MCF 10A (cell line): ENCODE results near the gene GPNMB. TPM values are rescaled to one million over a fixed set of nuclear protein-coding genes. Genes with fewer than 3 reads are reported as not detected.

Experiments used
- BruUV-seq: library from RNA; stranded (reverse); fragments of 400-500 nt; replicated peaks from 2 replicates; lab custom pipeline; 2021; lab: Mats Ljungman, UMichigan
- CTCF ChIA-PET: fragments of 300-600 bp; sonication (Branson Sonifier 250); formaldehyde crosslinking; extraction: SDS; loops from one replicate; lab custom pipeline; 2021; ENCODE audit warnings: antibody characterized with exemption, inconsistent platforms; lab: Yijun Ruan, JAX
- POLR2A ChIA-PET: fragments of 300-600, 350-650 bp; sonication (Branson Sonifier 250); formaldehyde crosslinking; extraction: SDS; loops from one replicate; lab custom pipeline; 2020; ENCODE audit warnings: antibody characterized with exemption, inconsistent platforms; lab: Yijun Ruan, JAX
- DNase-seq: peaks from one replicate; pipeline ENCODE4 v3.0.0-alpha.2; 2018; ENCODE audit not compliant: unreplicated experiment
- H3K27ac Mint-ChIP-seq: one replicate; pipeline ENCODE4 v1.8.0; 2022; ENCODE audit warnings: mild to moderate bottlenecking, low read depth, mixed read lengths; ENCODE audit not compliant: unreplicated experiment
- H3K27me3 Mint-ChIP-seq: one replicate; pipeline ENCODE4 v1.8.0; 2022; ENCODE audit warnings: mixed read lengths; ENCODE audit not compliant: insufficient read depth, unreplicated experiment
- H3K36me3 Mint-ChIP-seq: one replicate; pipeline ENCODE4 v1.8.0; 2022; ENCODE audit warnings: mild to moderate bottlenecking, moderate library complexity, mixed read lengths; ENCODE audit not compliant: insufficient read depth, unreplicated experiment
- H3K4me1 Mint-ChIP-seq: one replicate; pipeline ENCODE4 v1.8.0; 2022; ENCODE audit warnings: mixed read lengths; ENCODE audit not compliant: insufficient read depth, unreplicated experiment
- H3K4me3 Mint-ChIP-seq: one replicate; pipeline ENCODE4 v1.8.0; 2022; ENCODE audit warnings: mild to moderate bottlenecking, moderate library complexity, mixed read lengths; ENCODE audit not compliant: unreplicated experiment
- H3K9me3 Mint-ChIP-seq: one replicate; pipeline ENCODE4 v1.8.0; 2022; ENCODE audit warnings: mixed read lengths; ENCODE audit not compliant: unreplicated experiment
- CTCF ChIP-seq: fragments of 200-600 bp; IDR thresholded peaks from one replicate; pipeline ENCODE4 v1.8.0; 2022; ENCODE audit warnings: antibody characterized with exemption, mild to moderate bottlenecking; ENCODE audit not compliant: unreplicated experiment
- intact Hi-C: fragments of 100-400 bp; cut with micrococcal nuclease; formaldehyde crosslinking; loops from 2 replicates; pipeline ENCODE4 v1.14.1; 2022
- total RNA-seq: library from RNA; stranded (reverse); gene quantifications from 2 replicates; pipeline ENCODE4 v1.2.3, GENCODE V29; 2022

The GPNMB gene
- total RNA-seq, 1 experiment from 2014 or later, result 1.1 TPM

- DNase-seq, result no peak
- no TSS peak for BruUV-seq
- Mint-ChIP-seq H3K4me1 (peaks cover 5% of the 10 kb centered on the region), H3K36me3 (no peaks in the 10 kb centered on the region), H3K27ac (no peak overlapping the region), H3K4me3 (no peak overlapping the region), H3K27me3 (no peaks in the 10 kb centered on the region), H3K9me3 (no peaks in the 10 kb centered on the region)
- intact Hi-C loops, result no loop called here
- TF ChIP-seq CTCF, result no peak
- ChIA-PET POLR2A (no interaction called here), CTCF (no interaction called here)
These were observed 38.7 kb upstream of the GPNMB start for GRCh38 chr7:23207884-23208283.

DNA sequence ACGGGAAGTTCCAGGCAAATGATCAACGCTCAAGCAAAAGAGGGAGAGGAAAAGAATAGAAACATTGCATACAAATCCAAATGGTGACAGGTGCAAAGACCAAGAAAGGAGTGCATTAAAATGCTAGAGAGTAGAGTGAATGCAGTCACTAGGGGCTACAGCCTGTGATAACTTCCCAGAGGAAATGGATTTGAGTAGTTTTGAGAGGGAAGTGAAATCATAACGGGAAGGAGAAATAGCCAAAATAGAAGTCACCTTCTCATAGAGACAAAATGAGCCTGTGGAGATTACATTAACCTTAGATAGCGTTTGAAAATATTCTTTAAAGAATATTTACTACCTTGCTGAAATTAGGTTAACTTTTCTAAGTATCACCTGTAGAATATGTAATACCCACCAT lies 38.3 kb upstream of the GPNMB start:
- intact Hi-C loops, result no loop called here
- no peaks in the 10 kb centered on the region for H3K36me3 Mint-ChIP-seq
- H3K27ac Mint-ChIP-seq, result no peak overlapping the region
- H3K4me1 Mint-ChIP-seq, result peaks cover 5% of the 10 kb centered on the region
- BruUV-seq, result no TSS peak
- H3K27me3 Mint-ChIP-seq, result no peaks in the 10 kb centered on the region
- ChIA-PET POLR2A (no interaction called here), CTCF (no interaction called here)
- no peak for DNase-seq
- H3K4me3 Mint-ChIP-seq, result no peak overlapping the region
- H3K9me3 Mint-ChIP-seq, result no peaks in the 10 kb centered on the region
- no peak for TF ChIP-seq CTCF

DNA sequence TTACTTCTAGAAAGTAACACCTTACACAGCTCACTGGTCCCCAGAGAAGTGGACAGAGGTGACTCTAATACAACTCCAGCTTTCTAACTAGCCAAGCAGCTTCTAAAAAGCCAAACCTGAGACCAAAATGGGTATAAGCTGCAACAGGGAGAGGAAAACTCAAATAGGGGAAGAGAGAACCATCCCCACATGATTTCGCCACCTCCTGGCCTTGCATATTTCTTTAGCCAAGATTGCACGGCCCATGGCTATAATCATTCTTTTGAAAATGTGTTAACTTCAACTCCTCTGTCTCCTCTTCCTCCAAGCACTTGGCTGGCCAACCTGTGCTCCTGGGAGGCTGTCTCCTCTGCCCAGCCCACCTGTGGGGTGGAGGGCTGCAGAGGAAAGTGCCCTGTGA lies 36.1 kb upstream of the GPNMB start:
- ChIA-PET POLR2A (interaction anchor here (0.9 kb wide), 1 partner anchor 16 kb away, joined by 3 read pairs; no protein-coding TSS in a partner anchor), CTCF (no interaction called here)
- Mint-ChIP-seq H3K4me1 (peaks cover 5% of the 10 kb centered on the region), H3K4me3 (no peak overlapping the region), H3K27me3 (no peaks in the 10 kb centered on the region), H3K36me3 (no peaks in the 10 kb centered on the region), H3K9me3 (no peaks in the 10 kb centered on the region), H3K27ac (no peak overlapping the region)
- intact Hi-C loops, result no loop called here
- TF ChIP-seq CTCF, result no peak
- no TSS peak for BruUV-seq
- DNase-seq, result no peak

GRCh38 chr7:23211589-23211988 lies 35.0 kb upstream of the GPNMB start:
- TF ChIP-seq CTCF, result no peak
- no peak for DNase-seq
- ChIA-PET POLR2A (no interaction called here), CTCF (interaction anchor here (0.6 to 1.3 kb wide), 2 partner anchors 28 to 61 kb away, joined by 3 read pairs; no protein-coding TSS in a partner anchor)
- H3K4me1 Mint-ChIP-seq, result peaks cover 5% of the 10 kb centered on the region
- no peaks in the 10 kb centered on the region for H3K9me3 Mint-ChIP-seq
- H3K27ac Mint-ChIP-seq, result no peak overlapping the region
- no peak overlapping the region for H3K4me3 Mint-ChIP-seq
- no peaks in the 10 kb centered on the region for H3K36me3 Mint-ChIP-seq
- intact Hi-C loops, result no loop called here
- H3K27me3 Mint-ChIP-seq, result no peaks in the 10 kb centered on the region
- no TSS peak for BruUV-seq
